T47D (cell line): ENCODE measurements around the gene OGDHL.
"Not testable (repeated sequence)": the region's sequence is repeated elsewhere in the genome, so short reads cannot be mapped to it uniquely, and the experiment has no call there.

Experiments
- DNase-seq, 2 experiments: peaks; one replicate each; pipeline versions ENCODE4 v3.0.0 to v3.0.0-alpha.2; 2011 to 2012; ENCODE audit warnings: low read depth in 1 of 2, low spot score in 1 of 2
- JUND ChIP-seq: IDR thresholded peaks from 2 replicates; pipeline ENCODE4 v1.6.1; 2012; ENCODE audit warnings: low read depth
- in situ Hi-C: cut with HindIII; loops from 2 replicates; pipeline ENCODE4 v1.10.0; 2016; ENCODE audit warnings: low sequenced_read_pairs, low pct_unique_long_range_greater_than_20kb

The OGDHL gene

DNA sequence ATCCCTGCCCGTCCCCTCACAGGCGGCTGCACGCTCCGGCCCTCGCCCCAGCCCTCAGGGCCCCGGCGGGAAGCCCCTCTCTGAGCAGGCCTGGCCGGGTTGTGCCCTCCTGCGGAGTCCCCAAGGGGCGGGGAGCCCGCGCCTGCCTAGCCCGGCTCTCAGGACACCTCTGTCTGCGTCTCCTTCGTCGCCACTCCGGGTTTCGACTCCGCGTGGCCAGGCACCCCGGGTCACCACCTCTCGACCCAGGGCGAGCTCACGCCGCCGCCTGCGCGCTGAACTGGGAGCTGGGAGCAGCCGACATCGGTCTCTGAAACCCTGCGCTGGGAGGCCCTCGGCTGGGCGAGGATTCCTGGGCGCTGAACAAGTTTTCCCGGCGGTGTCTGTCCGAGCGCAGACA is 6.2 kb upstream of the OGDHL start:
- no peak for DNase-seq
- in situ Hi-C loops: no loop called here
- no peak for TF ChIP-seq JUND

DNA sequence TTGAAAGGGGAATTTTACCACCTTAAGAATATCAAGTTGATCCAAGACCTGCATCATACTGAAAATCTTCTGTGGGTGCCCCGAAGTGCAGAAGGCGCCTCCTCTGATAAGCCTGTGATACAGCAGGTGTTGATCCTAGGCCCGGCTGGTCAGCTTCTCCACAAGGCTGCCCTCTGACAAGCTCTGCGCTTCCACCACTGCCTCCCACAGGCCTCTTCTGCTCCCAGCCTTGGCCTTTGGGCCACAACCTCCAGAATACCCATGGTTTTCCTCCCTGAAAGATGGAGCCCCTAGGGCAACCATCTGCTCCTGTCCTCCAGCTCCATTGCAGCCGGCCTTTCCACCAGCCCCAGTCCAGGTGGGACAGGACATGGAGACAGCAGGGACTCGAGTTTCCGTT is 5.6 kb upstream of the OGDHL start:
- in situ Hi-C loops: no loop called here
- no peak for DNase-seq
- no peak for TF ChIP-seq JUND

DNA sequence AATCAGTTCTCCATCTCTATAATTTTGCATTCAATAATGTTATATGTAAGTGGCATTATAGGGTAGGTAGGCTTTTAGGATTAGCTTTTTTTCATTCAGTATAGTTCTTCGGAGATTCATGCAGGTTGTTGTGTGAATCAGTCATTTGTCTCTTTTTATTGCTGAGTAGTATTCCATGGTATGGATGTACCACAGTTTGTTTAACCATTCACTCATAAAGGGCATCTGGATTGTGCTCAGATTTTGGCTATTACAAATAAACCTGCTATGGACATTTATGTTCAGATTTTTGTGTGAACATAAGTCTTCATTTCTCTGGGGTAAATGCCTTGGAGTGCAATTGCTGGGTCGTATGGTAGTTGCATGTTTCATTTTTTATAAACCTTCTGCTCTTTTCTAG is 4.4 kb upstream of the OGDHL start:
- no peak for TF ChIP-seq JUND
- DNase-seq: no peak
- in situ Hi-C loops: no loop called here

DNA sequence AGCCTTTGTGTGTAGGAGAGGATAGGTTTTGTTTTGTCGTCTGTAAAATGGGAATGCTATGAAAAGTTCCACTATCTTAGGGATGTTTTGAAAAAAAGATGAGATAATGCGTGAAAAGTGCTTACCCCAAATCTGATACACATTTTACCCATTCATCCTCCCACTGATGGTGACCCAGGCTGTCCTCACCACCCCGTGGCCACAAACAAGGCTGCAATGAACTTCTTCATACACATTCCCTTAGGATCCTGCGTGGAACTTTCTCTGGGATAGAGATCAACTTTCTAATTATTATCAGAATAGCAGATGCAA is 399 bp upstream of the OGDHL start:
- in situ Hi-C loops: no loop called here
- TF ChIP-seq JUND: no peak
- DNase-seq: no peak

DNA sequence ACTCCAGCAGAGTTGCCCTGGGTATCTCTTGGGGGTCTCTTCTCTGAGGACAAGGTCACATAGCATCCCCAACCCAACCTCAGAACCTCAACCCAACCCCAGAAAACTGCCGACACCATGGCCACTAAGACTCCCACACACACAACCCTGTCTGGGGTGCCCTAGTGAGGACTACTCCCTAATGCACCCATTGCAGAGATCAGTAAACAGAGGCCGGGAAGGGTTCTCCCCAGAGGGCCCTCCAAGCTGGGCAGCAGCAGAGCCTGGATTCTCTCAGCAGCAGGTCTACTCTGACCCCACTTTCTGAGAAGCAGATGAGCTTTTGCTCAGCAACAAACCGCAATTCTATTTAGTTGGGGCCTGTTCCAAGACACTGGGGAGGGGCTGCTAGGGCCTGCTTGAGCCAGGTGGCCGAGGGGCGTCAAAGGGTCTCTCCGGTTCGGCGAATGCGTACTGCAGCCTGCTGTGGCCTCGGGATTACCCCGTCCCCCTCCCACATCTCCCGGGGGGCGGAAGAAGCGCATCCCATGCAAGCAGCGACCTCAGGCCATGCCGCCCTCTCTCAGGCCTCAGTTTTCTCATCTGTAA is 828 bp downstream of the OGDHL start:
- in situ Hi-C loops: no loop called here

DNA sequence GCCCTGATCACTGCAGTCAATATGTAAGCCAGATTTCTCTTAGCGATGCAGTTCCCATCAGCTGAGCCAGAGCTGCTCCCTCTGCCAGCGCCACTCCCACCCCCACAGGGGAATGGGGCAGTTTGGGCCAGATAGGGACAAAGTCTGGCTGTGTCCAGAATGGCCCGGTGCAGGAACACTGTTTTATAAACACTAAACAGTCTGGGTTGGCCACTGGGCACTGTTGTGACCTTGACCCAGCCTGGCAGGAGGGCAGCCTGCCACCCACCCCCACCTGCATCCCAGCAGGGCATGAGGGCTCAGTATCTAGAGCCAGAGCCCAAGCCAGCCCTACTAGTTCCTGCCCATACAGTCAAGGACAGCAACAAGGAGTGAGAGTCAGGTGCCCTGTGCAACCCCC is 1.3 kb downstream of the OGDHL start:
- in situ Hi-C loops: no loop called here
- no peak for DNase-seq
- TF ChIP-seq JUND: no peak

More for the DNA sequence above, 828 bp downstream of the OGDHL start:
- no peak for TF ChIP-seq JUND
- DNase-seq: no peak

DNA sequence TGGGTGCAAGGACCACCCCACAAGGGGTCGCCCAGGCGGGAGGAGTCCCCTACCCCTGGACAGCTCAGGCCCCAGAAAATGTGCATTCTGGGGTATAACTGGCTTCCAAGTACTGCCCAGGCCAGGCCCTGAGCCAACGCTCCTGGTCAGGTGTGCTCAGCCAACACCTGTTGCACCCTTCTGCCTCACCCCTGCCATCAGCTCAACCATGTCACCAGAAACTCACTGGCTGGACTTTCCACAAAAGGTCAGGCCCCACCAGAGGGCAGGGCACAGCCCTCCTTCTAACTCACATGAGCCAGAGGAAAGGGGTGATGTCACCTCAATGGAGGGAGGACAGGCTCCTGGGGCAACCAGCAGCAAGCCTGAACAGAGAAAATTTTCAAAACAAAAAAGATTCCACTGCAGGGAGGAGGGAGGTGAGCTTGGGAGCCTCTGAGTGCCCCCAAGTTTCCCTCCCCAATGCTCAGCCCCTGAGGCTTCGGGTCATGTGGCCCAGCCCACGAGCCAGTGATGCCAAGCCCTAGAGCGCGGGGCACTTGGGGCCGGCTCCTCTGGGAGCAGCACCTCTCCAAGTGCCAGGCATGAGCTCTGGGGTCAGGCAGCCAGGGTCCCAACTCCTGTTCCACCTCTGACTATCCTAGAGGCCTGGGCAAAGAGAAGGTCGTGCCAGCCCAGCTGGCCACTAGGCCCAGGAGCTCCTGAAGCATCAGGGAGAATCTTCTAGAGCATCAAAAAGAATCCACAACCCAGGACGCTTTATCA is 2.2 kb downstream of the OGDHL start:
- in situ Hi-C loops: no loop called here
- no peak for TF ChIP-seq JUND
- no peak for DNase-seq

DNA sequence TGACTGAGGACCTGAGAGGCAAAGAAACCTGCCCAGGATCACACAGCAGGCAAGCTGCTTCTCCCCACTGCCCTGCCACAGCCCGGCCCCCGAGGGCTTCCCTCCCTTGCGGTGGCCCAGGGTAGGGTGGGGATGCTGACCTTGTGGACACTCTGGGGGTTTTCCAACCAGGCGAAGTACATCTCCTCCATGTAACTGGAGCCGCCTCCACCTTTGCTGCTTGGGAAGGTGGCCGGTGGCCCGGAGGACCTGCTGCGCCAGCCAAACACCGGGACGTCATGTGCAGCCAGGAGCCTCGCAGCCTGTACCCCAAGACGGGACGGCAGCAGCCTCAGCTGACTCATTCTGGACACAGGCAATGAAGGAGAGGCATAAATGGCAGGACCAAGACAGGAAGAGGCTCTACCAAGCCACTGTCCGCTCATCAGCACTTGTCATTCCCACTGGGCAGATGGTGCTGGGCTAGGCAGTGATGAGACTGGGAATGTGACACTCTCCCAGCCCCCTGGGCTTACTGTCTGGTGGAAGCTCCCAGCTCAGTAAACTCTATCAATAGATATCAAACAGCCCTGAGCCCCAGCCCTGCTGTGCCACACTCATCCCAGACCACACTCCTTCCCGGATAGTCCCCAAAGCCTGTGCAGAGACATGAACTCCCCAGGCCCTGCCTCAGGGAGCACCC is 3.7 kb downstream of the OGDHL start:
- in situ Hi-C loops: no loop called here
- TF ChIP-seq JUND: no peak
- DNase-seq: no peak

DNA sequence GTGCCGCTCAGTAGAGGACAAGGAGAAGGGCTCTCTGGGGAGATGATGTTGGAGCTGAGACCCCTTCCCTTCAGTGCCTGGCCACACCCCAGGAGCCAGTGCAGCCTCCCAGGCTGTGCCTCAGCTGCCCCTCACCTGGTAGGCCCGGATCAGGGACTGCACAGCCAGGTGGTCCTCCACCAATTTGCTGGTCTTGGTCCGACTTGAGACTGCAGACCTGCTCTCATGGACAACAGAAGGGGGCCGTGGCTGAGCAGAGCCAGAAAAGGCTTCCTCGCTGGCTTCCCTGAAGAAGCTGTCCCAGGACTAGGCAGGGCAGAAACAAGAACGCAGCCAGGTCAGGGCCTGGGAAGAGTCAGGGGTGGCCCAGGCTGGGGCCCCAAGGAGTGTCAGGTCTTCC is 5.5 kb downstream of the OGDHL start:
- no peak for TF ChIP-seq JUND
- no peak for DNase-seq
- in situ Hi-C loops: no loop called here

DNA sequence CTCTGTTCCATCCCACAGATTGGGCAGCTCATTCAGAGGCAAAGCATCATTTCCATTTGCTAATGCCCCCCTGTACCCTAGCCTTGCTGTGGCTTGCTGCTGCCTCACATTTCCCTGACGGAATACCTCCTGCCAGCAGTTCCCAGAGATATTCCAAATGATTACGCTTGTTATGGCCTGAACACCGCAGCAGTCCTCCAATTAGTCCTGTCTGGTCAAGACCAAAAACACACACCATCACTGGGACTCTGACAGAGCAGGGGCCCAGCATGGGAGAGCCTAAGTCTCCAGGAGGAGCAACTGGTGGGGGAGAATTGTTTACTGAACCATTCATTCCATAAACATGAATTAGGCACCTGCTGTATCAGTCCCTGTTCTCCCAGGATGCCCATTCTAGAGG is 6.1 kb downstream of the OGDHL start:
- in situ Hi-C loops: no loop called here
- no peak for TF ChIP-seq JUND
- DNase-seq: no peak

DNA sequence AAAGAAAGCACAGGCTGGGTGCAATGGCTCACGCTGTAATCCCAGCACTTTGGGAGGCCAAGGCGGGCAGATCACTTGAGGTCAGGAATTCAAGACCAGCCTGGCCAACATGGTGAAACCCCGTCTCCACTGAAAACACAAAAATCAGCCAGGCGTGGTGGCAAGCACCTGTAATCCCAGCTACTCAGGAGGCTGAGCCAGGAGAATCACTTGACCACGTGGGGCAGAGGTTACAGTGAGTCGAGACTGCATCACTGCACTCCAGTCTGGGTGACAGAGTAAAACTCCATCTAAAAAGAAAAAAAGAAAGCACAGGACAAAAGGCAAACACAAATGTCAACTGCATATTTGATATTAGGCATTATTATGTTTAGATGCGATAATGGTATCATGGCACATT is 7.2 kb downstream of the OGDHL start:
- DNase-seq, in situ Hi-C loops: not testable (repeated sequence)

DNA sequence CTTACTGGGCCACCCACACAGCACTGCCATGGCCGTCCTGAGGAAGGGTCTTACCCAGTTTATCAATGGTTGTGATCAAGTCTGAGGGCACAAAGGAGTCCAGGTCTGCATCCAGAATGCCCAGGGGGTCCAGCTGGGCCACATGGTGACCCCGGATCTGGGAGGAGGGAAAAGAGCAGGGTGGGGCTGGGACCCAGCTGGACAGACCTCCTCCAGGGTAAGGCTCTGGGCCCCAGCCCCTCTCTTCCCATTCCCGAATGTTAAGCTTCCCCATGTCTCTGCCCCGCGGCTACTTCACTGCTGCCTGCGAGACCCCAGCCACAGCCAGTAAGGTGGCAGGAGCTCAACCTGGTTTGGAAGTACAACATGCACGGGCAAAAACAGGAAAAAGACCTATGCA is 9.5 kb downstream of the OGDHL start:
- in situ Hi-C loops: no loop called here
- DNase-seq: no peak
- no peak for TF ChIP-seq JUND

DNA sequence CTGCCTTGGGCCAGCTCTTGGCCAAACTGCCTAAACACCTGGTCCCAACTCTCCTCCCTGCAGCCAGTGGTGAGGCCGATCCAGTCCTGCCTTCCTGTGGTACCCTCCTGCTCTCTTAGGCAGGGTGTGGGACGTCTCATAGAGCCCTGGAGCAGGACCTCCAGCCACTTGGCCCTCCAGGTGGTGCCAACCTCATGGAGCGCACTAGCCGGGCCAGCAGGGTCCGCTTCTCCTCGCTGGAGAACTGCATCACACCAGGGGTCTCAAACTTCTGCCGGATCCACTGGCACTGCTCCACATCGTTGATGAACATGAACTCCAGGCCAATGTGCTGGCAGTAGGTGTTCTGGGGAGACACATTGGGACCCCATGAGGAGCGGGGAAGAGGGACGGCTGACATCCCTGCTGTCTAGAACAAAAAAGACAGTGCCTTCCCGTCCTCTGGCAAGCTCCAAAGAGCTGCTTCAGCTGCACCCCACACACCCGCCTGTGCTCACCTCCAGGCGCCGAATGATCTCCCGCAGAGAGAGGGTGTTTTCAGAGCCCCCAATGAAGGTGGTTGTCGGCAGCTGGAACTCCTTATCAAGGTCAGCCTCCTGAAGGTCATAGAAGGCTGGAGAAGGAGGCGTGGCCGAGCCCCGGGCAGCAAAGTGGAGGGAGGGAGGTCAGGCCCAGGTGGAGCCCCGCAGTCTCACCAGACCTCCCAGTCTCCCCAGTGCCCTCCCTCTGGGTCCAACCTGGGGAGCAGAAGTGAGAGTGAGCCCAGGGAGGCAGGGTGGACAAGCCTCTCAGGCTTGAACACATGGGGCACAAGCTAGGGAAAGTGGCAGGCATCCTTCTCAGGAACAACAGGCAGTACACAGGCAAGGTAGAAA is 10.2 kb downstream of the OGDHL start:
- no peak for DNase-seq
- in situ Hi-C loops: no loop called here
- TF ChIP-seq JUND: no peak
